GM21367 (cell line): Measurements from ENCODE around the gene HEPACAM2.

Experiments used
- ATAC-seq: cut with Tn5 transposase; IDR thresholded peaks from one replicate; pipeline ENCODE4 v1.9.1; 2021; ENCODE audit not compliant: unreplicated experiment

HEPACAM2 gene

DNA sequence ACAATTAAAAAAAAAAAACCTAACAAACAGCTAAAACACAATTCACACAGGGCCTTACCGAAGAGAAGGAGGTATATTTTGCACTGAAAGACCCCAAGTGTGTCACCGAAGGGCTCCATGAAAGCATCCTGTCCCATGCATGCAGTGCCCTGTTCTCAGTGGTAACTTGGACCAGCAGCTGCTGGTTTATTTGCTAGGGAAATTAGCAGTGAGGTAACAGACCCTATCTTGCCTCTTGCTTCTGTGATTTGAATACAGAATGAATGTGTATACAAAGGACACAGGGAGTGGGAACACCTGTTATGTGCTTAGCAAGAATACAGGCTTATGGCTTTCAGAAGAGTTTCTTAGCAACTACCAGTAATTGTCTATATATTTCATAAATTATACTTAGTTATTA is at the start of gene HEPACAM2:
Gene HEPACAM2, minus strand, starts transcription at position 160 of the 400 bp plus-strand sequence.
- no peak for ATAC-seq

DNA sequence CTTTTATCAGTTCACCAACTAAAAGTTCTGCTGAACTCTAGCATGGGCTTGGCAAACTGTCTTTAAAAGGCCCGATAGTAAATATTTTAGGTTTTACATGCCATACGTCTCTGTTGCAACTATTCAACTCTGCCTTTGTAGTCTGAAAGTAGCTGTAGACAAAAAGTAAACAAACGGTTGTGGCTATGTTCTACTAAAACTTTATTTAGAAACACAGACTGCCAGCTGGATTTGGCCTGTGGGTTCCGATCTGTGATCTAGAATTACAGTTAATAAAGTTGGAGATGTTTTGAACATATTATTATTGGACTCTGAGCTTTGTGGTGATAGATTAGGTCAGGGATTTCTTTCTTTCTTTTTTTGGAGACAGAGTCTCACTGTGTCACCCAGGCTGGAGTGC is 39.0 kb upstream of the HEPACAM2 start:
- ATAC-seq: no peak

- ATAC-seq: no peak
Observed at GRCh38 chr7:93262535-93262934, 36.3 kb upstream of the HEPACAM2 start.

DNA sequence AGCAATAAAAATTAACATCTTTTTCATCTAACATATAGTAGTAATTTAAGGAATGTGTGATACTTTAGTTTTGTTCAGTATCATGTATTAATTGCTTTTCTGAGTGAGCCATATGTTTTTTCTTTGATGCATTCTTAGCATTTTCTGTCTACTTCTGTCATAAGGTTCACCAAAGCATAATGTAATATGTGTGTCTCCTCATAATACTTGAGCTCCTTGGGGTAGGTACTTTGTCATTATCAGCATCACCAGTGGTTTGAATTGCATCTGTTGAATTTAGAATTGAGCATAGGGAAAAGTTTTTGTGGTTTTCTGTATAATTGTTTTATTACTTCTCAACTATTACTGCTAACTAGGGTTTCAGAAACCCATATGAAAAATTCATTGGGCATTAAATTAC is 32.4 kb upstream of the HEPACAM2 start:
- ATAC-seq: no peak

DNA sequence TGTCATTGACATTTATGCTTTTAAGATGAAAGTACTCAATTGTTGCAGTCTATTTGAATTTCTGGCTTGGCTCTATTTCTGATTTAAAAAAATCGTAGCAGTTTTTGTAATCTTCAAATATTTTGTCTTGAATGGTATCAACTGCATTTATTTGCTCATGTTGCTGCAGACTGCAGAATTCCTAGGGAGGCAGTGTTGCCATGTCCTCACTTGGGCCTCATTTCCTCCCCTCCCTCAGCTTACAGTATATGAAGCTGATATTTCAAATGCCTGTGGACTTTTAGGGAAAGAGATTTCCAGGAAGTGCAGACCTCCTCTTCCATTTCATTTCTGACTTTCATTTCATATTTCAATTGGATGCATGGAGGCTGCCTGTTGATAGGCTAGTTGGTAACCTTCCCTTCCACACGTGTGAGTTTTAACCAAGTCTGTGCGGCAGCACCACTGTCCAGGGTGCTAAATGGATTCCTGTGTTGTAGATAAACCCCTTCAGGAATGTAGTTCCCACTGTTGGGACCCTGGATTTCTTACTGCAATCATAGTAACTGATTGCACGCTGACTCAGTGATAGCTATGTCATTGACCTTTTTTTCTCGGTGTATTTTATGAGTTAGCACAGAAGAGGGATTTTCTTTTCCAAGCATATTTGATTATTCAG is 23.4 kb upstream of the HEPACAM2 start:
- ATAC-seq: no peak

DNA sequence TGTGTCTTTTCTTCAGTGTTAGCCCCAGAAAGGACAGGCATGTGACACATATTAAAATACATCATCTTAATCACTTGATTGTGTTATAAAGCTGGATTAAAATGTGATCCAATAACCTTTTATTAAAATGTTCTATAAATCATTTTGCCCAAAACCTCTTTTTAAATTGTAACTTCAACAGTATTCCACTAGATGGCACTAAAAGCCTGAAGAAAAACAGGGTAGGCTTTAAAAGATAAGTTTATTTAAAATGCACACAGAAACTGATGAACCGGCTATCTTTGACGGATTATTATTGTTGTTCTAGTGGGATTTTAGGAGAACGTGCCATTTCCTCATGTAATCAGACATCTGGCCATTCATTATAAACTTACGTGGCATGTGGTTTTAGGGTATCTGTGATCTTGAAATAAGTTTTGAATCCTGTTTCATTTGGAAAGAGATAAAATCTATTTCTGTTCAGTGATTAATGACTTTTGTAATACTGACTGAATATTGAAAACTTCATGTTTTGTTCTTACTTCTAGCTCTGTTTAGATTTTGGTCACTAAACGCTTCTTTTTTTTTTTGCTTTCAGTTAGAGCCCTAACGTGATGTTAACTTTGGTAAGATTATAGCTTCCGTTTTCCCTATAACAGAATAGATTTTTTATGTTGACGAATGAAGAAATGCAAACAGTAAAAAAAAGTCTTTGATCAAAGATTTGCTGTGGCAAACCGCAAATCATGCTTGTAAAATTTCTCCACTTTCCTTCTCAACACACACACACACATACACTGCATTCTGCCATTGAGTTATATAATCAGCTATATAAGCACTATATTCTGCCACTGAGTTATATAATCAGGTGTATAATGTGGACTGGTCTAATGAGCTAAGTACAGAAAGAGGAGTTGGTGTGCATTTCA is 19.5 kb upstream of the HEPACAM2 start:
- no peak for ATAC-seq

GRCh38 chr7:93242106-93242505 is 15.8 kb upstream of the HEPACAM2 start:
- ATAC-seq: no peak

DNA sequence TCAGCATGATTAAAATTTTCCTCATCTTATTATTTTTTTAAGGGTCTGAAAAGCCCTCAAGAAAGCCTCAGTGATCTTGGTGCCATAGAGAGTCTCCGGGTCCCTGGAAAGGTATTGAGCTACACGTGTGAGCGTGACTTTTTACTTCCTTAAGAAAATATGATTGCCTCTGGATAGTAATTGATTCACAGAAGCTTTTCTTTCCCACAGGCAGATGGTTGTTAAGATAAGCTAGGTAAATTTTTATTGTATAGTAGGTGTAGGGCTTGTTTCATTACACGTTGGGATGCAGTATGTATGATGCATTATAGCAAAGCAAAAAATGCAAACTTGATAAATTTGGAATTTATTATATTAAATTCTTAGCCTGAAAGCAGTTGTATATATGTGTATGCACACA is 13.6 kb upstream of the HEPACAM2 start:
- ATAC-seq: no peak

DNA sequence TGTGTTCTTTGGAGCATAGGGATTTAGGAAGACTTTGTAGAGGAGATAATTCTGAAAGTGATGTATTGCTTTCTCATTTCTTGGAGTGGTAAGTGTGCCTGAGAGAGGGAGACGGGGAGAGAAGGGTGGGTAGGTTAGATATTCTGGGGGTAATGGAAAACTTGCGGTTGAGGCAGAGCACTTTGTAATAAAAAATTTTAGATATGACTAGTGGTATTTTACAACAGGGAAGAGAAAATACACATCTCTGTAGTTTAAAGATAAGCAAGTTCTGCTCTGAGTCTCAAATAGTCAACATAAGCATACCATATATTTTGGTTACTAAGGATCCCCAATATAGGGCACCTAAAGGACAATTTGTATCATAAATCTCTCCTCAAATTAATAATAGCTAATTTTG is 12.5 kb upstream of the HEPACAM2 start:
- ATAC-seq: no peak

DNA sequence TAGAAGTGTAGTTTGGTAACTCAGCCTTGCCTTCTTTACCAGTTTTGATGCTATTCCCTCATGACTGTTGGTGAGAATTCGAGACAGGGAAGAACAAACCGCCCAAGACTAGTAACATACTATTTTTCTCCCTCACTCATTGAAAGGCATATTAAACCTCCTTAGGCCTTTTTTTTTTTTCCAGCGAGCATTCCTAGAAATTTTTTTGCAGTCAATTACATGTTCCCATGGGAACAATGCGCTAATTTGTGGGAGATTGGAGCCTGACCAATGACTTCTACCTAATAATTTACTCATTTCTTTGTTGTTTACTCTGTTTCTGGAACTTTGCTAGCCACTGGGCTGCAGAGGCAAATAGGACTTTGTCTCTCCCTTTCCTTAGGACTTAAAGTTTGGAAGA is 11.9 kb upstream of the HEPACAM2 start:
- no peak for ATAC-seq

DNA sequence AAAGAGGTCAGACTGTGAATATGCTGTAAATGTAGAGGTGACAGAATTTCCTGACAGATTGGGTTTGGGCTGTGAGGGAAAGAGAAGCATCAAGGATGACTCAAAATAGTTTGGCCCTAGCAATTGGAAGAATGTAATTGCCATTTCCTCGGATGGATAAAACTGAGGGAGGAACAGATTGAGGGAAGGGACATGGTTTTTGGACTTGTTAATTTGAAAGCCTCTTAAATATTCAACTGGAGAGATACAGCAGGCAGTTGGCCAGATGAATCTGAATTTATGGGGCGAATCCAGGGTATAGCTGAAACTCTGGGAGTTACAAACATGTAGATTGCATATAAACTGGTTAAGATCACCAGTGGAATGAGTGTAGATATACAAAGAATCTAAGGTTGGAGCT is 9.3 kb upstream of the HEPACAM2 start:
- no peak for ATAC-seq

DNA sequence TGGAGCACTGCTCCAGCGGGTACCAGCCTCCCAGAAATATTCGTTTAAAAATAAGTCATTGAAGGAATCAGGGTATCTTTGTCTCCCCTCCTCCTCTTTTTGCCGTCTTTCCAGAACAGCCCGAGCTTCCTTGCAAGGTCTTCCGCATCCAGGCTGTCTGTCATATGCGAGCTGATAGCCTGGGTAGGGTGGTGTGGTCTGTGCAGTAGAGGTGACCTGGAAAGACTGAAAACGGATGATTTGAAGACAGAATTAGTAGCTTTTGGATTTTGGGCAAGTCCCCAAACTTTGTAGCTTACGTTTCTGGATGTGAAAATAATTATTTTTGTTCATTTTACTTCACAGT is 6.4 kb upstream of the HEPACAM2 start:
- ATAC-seq: no peak

GRCh38 chr7:93231799-93232672 is 5.8 kb upstream of the HEPACAM2 start, which contains the start of gene VPS50:
Gene VPS50 (plus strand): TSS chr7:93232366. CDS start chr7:93232468, 102 bp downstream.
- ATAC-seq: peak; percentile 99

DNA sequence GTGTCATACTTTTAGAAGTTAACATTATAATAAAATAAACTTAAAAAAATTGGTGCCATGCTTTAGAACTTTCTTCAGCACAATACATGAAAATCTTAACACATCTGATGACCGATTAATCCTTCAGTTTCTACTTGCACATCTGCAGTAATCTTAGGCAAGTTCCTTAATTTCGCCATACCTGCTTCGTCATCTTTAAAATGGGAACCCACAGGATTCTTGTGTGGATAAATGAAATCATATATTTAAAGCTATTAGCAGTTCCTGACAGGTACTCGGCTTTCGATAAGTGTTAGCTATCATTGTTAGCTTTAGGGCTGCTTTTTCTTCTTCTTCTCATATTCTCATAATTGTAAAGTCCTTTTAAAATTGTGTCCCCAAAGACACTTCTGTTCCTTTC is 5.0 kb upstream of the HEPACAM2 start:
- ATAC-seq: no peak

DNA sequence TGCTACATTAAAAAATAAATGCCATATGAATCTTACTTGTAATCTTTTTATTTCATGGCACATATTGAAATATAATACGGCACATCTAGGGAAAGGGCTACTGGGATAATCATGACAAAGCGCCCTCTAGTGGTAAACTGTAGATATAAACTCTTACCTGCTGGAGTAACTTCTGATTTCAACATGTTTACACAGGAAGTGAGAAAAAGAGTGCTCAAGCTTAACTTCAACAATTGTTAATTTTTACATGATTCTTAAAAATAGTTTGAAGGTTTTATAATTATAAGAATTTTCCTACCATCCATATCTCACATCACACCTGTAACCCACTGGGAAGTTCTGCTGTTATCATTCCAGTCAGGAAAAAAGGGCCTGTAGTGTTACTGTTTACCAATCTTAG is 2.0 kb upstream of the HEPACAM2 start:
- no peak for ATAC-seq

DNA sequence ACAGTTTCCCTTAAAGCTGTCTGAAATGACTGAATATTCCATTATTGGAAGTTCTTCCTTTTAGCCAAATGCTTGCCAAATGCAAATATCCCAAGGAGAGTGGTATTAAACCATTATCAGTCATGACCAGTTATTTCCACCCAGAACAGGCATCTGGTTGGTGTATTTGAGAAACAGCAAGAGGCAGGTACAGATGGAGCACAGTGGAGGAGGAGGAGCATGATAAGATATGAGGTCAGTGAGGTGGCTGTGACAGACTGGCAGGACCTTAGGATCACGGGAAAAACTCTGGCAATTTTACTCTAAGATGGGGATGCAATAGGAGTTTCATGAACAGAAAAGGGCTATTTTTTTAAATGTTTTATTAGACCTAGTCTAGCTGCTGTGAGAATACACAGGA is 6.4 kb downstream of the HEPACAM2 start:
- no peak for ATAC-seq

DNA sequence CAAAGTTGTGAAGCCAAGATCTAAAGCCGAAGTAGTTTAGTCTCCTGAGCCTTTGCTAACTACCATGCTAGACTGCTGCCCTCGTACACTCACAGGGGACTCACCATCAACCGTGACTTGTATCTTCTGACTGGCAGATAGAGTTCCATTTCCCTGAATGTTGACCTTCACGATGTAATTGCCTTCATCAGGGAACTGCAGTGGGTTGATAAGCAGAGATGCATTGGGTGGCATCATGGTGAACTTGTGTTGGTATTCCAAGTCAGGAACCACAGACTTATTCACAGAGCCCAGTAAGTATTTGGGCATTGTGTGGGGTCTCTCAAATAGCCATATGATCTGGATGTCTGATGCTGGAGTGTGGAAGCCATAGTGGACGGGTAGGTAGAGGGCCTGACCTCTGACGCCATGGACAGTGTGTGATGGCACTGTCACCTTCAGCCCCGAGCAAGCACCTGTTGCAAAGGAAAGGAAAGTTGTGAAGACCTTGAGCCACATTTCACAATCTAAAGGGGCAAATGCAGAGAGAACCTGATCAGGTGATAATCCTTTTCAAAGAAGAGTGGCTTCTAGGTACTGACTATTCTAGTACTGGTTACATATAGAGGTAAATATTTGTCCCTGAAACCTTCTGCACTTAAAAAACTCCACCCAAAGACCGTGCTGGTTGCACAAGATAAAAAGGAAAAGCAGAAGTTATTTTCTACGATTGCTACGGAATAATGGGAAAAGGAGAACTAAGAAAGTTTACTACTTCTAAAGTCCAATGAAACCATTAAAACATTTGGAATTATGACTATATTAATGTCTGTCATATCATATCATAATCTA is 7.1 kb downstream of the HEPACAM2 start:
- no peak for ATAC-seq

GRCh38 chr7:93212881-93213280 is 13.4 kb downstream of the HEPACAM2 start:
- no peak for ATAC-seq

DNA sequence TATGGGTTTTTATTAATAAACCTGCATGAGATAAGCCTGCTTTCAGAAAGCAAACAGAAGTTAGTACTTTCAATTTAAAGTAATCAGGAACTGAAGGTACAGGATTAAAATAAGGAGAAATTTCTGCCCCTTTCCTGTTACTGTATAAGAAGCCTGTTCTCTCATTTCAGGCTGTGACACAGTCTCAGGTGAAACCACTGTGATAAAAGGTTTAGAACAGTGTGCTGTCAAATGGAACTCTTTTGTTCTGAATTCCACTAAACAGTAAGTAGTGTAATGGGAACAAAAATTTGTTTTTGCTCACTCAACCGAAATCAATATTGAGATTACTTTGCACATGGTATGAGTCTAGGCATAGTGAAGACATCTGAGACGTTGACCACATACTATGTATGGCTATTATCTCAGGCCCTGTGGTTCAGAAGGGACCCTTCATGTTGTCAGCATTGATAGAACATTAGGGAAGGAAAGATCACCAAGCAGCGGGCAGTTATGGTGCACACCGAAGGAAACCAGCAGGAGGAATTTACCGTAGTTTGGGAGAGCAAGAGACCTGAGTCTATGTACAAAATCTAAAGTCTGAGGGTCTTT is 14.9 kb downstream of the HEPACAM2 start:
- ATAC-seq: no peak

- no peak for ATAC-seq
Observed at GRCh38 chr7:93205046-93205445, 21.2 kb downstream of the HEPACAM2 start.
